NOMO-1 (cell line): ENCODE data around the gene IGSF3.

Source experiments
- DNase-seq, 2 experiments: peaks; one replicate each; lab custom pipeline; 2025; ENCODE audit not compliant: unreplicated experiment in 2 of 2; lab: John Stamatoyannopoulos, UW

IGSF3 gene

DNA sequence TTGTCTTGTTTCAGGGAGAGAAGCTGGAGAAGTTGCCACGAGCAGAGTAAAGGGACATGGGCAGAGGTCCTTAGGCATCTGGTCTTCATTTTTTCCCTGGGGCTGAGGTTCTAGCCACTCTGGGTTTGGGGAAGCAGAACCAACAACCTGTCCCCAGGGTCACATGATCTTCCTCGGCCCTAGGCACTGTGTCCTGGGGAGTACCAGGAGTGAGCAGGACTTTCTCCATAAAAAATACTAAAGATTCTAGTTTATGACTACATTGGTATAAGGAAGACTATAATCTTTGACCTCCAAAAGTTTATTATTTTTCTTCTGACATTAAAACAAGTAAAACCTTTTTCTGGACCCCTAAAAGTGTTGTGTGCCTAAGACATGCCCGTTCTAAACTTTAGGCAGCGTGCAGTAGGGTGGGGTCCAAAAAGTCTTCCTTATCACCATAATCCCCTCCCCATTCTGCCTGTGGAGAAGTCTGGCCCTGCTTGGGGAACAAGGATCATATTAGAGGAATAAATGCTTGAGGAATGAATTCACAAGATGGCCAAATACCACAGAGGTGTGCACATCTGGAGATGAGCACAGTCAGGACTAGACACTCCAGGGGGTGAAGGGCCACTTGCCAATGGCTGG is 19.3 kb upstream of the IGSF3 start:
- no peak for DNase-seq

- no peak for DNase-seq
Observed at GRCh38 chr1:116686175-116686574, 18.6 kb upstream of the IGSF3 start.

GRCh38 chr1:116684575-116684974 is 17.0 kb upstream of the IGSF3 start:
- DNase-seq: no peak

DNA sequence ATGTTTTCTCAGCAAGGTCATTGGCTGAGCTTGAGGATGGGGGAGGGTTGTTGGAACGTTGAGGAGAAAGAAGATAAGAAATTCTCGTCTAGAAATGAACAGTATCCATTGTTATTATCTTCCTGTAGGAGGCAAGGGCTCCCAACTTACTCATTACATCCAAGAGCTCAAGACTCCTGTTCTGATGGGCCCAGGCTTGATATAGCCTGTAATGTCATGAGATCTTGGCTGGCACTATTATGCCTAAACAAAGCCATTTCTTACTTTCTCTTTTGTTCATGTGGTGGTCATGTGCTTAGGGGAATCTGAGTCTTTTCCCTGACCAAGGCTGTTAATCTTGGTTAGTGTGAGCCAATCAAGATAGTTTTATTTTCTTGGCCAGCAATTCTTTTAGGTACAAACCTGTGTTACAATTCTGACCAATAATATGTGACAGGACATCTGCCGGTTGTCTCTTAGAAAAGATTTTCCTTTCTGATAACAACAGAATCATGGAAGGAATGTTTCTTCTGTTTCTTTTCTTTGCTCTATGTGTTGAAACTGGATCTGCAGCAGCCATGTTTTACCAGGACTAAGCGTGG is 15.2 kb upstream of the IGSF3 start:
- no peak for DNase-seq

DNA sequence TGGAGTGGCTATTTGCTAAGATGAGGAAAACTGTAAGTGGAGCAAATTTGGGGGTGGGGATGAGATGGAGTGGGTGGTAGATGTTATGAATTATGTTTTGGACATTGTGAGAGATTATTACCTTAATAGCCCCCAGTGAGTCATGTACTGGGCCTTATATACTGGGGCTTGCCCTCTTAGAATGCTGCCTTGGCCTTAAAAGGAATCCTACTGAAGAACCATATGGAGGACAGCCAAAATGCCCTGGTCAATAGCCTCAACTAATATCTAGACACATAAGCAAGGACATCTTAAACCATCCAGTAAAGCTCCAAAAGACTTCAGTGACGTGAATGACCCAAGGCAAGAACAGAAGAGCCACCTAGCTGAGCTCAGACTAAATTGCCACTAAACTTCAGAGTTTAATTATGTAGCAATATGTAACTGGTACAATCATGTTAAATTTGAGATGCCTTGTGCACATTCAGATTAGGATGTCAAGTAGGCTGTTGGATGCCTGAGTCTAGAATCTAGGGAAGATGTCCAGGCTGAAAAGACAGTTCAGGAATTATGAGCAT is 13.9 kb upstream of the IGSF3 start:
- no peak for DNase-seq

DNA sequence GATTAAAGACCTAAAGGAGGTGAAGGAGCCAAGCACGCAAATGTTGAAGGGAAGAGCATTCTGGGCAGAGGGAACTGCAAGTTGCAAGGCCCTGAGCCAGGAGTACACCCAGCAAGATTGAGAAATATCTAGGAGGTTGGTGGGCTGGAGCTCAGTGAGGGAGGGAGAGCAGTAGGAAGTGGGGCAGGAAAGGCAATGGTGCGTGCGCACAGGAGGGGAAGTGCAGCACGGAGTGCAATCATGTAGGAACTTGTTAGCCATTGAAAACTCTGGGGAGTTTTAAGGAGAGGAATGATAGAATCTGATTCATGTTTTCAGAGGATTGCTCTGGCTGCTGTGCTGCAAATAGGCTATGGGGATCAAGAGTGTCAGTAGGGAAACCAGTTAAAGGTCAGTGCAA is 13.2 kb upstream of the IGSF3 start:
- peak; percentile 31 to 52 for DNase-seq

DNA sequence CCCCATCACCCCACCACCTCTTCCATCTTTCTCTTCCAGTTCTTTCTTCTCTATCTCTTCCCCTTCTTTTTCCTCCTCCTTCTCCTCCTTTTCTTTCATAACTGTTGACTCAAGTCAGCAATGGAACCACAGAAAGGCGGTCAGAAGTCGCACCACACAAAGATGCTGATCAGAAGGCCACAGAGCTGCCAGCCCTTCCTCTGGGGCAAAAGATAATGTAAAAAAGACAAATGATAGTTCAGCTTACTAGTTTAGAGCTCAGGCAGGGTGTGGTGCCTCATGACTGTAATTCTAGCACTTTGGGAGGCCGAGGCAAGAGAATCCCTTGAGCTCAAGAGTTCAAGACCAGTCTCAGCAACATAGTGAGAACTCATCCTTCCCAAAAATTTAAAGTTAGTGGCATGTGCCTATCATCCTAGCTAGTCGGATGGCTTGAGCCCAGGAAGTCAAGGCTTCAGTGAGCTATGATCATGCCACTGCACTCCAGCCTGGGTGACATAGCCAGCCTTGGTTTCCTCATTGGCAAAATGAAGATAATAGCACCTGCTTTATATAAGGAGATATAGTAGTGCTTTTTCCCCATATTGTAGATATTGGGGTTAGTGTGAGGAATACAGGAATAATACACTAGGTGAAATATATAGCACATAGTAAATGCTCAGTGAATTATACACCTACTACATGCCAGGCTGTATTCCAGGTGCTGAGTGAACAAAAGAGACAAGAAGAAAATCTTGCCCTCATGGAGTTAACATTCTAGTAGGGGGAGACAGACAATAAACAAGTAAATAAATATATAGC is 12.5 kb upstream of the IGSF3 start:
- DNase-seq: no peak

GRCh38 chr1:116679091-116679827 is 11.7 kb upstream of the IGSF3 start:
- DNase-seq: no peak

DNA sequence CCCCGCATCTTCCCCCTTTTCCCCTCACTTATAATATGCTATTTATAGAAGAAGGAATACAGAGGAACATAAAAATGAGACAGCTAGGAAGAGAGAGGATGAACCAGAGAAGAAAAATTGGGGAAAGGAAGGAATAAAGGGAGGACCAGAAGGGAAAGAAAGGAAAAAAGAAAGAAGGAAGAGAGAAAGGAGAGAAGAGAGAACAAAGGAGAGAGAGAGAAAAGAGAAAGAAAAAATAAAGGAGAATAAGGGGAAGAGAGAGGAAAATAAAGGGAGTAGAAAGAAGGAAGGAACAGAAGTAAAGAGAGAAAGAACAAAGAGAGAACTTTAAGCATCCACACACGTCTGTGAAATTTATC is 11.2 kb upstream of the IGSF3 start:
- DNase-seq: no peak

DNA sequence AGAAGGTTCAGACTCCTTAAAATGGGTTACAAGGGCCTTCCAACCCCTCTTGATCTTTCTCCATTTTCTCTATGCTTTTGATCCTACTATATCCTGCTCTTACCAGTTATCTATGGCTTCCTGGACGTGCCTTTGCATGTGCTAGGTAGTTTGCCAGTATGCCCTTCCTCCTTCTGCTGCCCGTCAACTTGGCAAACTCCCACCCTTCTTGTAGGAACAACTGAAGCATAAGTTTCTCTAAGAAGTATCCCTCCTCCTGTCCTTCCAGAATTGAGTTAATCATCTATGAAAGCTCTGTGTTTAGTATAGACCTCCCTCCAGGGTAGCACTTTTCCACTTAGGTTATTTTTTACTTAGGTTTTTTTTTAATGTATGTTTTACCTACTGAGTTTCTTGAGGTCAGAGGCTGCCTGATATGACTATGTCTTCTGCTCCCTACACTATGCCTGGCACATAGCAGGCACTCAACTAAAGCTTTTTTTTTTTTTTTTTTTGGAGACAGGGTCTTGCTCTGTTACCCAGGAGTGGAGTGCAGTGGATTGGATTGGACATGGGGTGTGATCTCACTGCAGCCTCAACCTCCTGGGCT is 10.0 kb upstream of the IGSF3 start:
- no peak for DNase-seq

- DNase-seq: no peak
Observed at GRCh38 chr1:116676291-116676690, 8.8 kb upstream of the IGSF3 start.

DNA sequence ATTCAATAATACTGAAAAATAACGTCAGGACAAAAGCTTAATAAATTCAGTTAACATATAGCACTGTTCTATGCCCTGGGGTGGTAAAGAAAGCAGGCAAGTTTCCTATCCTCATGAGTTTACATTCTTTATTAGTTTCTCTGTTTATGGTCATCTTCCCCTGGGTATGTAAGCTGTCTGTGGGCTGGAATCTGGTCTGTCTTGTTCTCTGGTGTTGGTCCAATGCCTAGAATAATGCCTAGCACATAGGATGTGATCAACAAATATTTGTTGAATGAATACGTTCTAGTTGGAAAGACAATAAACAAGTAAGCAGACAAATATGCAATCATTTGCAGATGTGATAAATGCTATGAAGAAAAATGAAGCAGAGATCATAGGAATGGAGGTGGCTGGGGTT is 7.2 kb upstream of the IGSF3 start:
- DNase-seq: no peak

DNA sequence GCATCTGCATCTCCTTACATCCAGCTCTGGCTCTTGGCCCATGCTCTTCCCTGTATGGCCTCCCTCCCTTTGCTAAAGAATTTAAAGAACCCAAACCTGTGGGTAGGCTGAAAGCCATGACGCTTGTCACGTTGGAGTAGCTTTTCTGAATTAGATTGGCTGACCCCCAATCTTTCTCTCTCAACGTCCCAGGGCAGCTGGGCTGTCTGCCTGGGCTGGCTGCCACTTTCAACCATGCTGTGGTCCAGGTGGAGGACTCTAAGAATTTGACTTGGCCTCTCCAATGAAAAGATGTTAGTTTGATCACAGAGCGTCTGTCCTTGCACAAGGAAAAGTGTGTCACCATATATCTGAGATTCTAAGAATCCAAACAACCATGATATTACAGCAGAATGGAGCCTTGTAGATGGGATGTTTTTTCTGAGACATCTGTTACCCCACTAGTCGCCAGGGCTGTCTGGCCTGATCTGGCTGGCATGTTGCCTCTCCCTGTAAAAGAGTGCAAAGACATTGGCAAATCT is 6.5 kb upstream of the IGSF3 start:
- DNase-seq: no peak

DNA sequence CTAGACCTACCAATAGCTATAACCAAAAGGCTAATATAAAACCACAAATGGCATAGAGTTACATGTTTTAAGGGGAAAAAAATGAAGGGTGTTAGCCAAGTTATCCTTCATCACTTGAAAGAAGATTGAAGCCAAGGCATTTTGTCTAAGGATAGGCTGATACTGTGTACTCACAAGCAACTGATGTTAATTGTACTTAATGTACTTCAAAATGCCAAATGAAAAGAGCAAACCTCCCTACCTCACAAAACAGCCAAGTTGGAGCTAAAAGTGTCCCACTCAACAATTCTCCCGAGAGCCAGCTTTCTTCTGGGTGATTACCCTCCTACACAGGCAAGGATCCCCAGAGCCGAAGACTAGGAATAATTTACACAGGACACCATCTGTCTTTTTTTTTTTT is 4.4 kb upstream of the IGSF3 start:
- no peak for DNase-seq

- no peak for DNase-seq
Observed at GRCh38 chr1:116671072-116671760, 3.7 kb upstream of the IGSF3 start.

- DNase-seq: no peak
Observed at GRCh38 chr1:116668277-116668676, 744 bp upstream of the IGSF3 start.

GRCh38 chr1:116667078-116667574 is 407 bp downstream of the IGSF3 start:
- no peak for DNase-seq

- DNase-seq: peak in 1 of 2 experiments; percentile 12
Observed at GRCh38 chr1:116666187-116667077, 1.1 kb downstream of the IGSF3 start.

DNA sequence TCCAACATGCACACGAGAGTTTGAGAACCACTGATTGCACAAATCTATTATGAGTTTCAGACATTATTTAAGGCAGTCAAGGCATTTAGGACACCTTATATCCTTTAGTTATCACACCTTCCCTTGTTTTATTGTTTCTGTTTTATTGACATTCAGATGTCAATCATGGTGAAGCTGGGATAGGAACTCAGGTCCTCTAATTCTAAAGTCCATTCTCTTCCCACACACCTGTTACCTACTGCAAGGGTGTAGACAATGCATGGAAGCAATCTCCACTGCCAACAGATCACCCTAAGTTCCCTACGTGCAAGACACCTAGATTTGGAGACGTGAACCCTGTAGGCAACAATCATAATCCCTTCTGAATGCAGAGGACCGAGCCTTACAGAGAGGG is 2.6 kb downstream of the IGSF3 start:
- no peak for DNase-seq
